ENCODE data around the gene VCY1B. TPM values are rescaled to one million over a fixed set of nuclear protein-coding genes. Genes with fewer than 3 reads are reported as not detected.

VCY1B gene
- total RNA-seq, result not detected in 2 replicates

DNA sequence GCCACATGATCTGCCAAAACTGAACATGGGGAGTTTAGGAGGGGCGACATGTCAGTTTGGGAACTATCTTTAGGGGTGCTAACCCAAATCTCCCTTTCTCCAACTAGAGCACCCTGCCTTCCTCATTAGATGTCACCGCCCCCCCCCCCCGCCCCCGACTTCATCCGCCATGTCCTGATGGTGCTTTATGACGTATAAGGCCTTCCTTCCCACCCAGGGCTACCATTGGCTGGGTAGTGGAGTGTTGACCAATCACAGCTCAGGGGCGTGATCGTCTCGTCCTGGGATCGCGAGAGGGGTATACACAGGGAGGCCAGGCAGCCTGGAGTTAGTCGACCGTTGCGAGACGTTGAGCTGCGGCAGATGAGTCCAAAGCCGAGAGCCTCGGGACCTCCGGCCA is at the start of gene VCY1B:
VCY1B (plus strand) TSS at position 301 of the 400 bp plus-strand sequence; CDS start at position 364, 63 bp downstream.

Other genes starting within 250 kb of the VCY1B start
- not detected in 2 replicates for gene VCY, start 69.8 kb upstream of the VCY1B start, total RNA-seq